ENCODE data around the gene HIPK3.

The HIPK3 gene

GRCh38 chr11:33329705-33330329 is 72.6 kb downstream of the HIPK3 start:
- no peak overlapping the region for H3K4me3 ChIP-seq (ENCODE audit: low read depth, low read length)
- peak; percentile 45 for DNase-seq (ENCODE audit: low read depth)
- TF ChIP-seq, protein P1, sequence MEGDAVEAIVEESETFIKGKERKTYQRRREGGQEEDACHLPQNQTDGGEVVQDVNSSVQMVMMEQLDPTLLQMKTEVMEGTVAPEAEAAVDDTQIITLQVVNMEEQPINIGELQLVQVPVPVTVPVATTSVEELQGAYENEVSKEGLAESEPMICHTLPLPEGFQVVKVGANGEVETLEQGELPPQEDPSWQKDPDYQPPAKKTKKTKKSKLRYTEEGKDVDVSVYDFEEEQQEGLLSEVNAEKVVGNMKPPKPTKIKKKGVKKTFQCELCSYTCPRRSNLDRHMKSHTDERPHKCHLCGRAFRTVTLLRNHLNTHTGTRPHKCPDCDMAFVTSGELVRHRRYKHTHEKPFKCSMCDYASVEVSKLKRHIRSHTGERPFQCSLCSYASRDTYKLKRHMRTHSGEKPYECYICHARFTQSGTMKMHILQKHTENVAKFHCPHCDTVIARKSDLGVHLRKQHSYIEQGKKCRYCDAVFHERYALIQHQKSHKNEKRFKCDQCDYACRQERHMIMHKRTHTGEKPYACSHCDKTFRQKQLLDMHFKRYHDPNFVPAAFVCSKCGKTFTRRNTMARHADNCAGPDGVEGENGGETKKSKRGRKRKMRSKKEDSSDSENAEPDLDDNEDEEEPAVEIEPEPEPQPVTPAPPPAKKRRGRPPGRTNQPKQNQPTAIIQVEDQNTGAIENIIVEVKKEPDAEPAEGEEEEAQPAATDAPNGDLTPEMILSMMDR (IDR thresholded peaks at IDR 0.05; ENCODE audit: control insufficient read depth, extremely low read depth, insufficient read depth), result peak; percentile 75

GRCh38 chr11:33333816-33334215 is 76.6 kb downstream of the HIPK3 start:
- TF ChIP-seq, protein P1 (IDR thresholded peaks at IDR 0.05; ENCODE audit: control insufficient read depth, extremely low read depth, insufficient read depth), result no peak
- DNase-seq (ENCODE audit: low read depth), result no peak
- no peak overlapping the region for H3K4me3 ChIP-seq (ENCODE audit: low read depth, low read length)

DNA sequence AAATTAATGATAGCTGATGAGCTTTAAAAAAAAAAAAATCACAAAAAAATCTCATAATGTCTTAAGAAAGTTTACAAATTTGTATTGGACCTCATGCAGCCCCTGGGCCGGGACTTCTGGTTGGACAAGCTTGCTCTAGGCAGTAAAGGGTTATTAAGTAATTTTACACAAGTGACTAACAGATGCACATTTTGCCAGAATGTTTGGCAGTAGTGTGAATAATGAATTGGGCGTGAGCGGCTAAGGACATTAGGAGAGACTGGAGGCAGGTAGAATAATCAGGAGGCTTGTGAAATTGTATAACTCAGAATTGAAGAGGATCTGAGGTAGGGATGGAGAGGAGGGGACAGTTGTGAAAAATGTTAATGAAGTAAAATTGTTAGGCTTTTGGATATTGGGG is 77.4 kb downstream of the HIPK3 start:
- no peak overlapping the region for H3K4me3 ChIP-seq (ENCODE audit: low read depth, low read length)
- TF ChIP-seq, protein P1 (IDR thresholded peaks at IDR 0.05; ENCODE audit: control insufficient read depth, extremely low read depth, insufficient read depth), result no peak
- DNase-seq (ENCODE audit: low read depth), result no peak

- no peak for DNase-seq (ENCODE audit: low read depth)
- TF ChIP-seq, protein P1 (IDR thresholded peaks at IDR 0.05; ENCODE audit: control insufficient read depth, extremely low read depth, insufficient read depth), result no peak
- H3K4me3 ChIP-seq (ENCODE audit: low read depth, low read length), result no peak overlapping the region
These were observed 82.1 kb downstream of the HIPK3 start for GRCh38 chr11:33339247-33339646.

GRCh38 chr11:33344611-33345010 is 87.4 kb downstream of the HIPK3 start:
- no peak for DNase-seq (ENCODE audit: low read depth)

DNA sequence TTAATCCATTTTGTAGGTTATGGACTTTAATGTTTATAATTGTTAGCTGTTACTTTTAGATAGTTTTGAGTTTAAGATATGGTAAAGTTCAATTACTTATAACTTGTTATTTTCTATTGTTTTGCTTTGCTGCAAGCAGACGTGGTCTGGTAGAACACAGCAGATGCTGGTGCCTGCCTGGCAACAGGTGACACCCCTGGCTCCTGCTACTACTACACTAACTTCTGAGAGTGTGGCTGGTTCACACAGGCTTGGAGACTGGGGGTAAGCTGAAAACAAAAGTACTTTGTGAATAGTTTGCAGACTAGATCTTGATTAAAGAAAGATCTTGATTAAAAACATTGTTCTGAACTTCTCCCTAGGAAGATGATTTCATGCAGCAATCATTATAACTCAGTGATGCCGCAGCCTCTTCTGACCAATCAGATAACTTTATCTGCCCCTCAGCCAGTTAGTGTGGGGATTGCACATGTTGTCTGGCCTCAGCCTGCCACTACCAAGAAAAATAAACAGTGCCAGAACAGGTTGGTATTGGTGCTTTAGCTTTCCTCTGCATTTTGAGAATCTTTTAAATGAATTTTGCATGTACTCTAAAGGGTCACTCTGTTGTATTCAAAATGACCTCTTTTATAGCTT is 90.4 kb downstream of the HIPK3 start:
- TF ChIP-seq, protein P1 (IDR thresholded peaks at IDR 0.05; ENCODE audit: control insufficient read depth, extremely low read depth, insufficient read depth), result no peak
- DNase-seq (ENCODE audit: low read depth), result no peak
- no peak overlapping the region for H3K4me3 ChIP-seq (ENCODE audit: low read depth, low read length)

More at GRCh38 chr11:33344611-33345010, 87.4 kb downstream of the HIPK3 start:
- TF ChIP-seq, protein P1 (IDR thresholded peaks at IDR 0.05; ENCODE audit: control insufficient read depth, extremely low read depth, insufficient read depth), result peak; percentile 39; the same call in 1 of the 2 replicates
- H3K4me3 ChIP-seq (ENCODE audit: low read depth, low read length), result no peak overlapping the region
